ENCODE data around the gene LPAR1.

GRCh38 chr9:110938242-110938641 is 100.0 kb downstream of the LPAR1 start:
- TF ChIP-seq JUN (IDR thresholded peaks at IDR 0.05; ENCODE audit: low read depth, low read length) (no peak), CTCF (IDR thresholded peaks at IDR 0.05; ENCODE audit: control extremely low read depth in 1 of 3, insufficient read depth in 1 of 3, low read depth in 1 of 3, low read length in 3 of 3) (no peak), CBX5 (IDR thresholded peaks at IDR 0.05; ENCODE audit: low read depth, low read length) (no peak), RAD21 (IDR thresholded peaks at IDR 0.05 in 1 of 2, conservative IDR thresholded peaks at IDR 0.05 in 1 of 2; ENCODE audit: low read depth in 2 of 2, low read length in 2 of 2) (no peak), POLR2AphosphoS5 (IDR thresholded peaks at IDR 0.05; ENCODE audit: low read depth, low read length) (no peak)
